Fibroblast of skin of left biceps (primary cell): ENCODE data around the gene NUTM2A.
"Not testable (repeated sequence)": the region's sequence is repeated elsewhere in the genome, so short reads cannot be mapped to it uniquely, and the experiment has no call there.

ENCODE experiments used
- DNase-seq, 2 experiments: peaks; one replicate each; pipeline ENCODE4 v3.0.0-alpha.2; 2013; ENCODE audit warnings: low read depth in 2 of 2

The NUTM2A gene, protein sequence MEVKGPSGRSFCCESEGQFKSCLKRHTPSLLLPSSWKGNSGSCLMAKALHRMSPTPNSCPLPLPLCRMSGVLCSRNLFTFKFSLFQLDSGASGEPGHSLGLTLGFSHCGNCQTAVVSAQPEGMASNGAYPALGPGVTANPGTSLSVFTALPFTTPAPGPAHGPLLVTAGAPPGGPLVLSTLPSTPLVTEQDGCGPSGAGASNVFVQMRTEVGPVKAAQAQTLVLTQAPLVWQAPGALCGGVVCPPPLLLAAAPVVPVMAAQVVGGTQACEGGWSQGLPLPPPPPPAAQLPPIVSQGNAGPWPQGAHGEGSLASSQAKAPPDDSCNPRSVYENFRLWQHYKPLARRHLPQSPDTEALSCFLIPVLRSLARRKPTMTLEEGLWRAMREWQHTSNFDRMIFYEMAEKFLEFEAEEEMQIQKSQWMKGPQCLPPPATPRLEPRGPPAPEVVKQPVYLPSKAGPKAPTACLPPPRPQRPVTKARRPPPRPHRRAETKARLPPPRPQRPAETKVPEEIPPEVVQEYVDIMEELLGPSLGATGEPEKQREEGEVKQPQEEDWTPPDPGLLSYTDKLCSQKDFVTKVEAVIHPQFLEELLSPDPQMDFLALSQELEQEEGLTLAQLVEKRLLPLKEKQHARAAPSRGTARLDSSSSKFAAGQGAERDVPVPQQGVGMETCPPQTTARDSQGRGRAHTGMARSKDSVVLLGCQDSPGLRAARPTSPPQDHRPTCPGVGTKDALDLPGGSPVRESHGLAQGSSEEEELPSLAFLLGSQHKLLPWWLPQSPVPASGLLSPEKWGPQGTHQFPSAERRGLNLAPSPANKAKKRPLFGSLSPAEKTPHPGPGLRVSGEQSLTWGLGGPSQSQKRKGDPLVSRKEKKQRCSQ

GRCh38 chr10:87225148-87225547 is at the start of gene NUTM2A:
TSS of gene NUTM2A (plus strand) at chr10:87225448. CDS start at chr10:87225831, 383 bp downstream.
- DNase-seq = not testable (repeated sequence)

- DNase-seq = not testable (repeated sequence)
Observed at GRCh38 chr10:87177587-87177986, 47.7 kb upstream of the NUTM2A start.

DNA sequence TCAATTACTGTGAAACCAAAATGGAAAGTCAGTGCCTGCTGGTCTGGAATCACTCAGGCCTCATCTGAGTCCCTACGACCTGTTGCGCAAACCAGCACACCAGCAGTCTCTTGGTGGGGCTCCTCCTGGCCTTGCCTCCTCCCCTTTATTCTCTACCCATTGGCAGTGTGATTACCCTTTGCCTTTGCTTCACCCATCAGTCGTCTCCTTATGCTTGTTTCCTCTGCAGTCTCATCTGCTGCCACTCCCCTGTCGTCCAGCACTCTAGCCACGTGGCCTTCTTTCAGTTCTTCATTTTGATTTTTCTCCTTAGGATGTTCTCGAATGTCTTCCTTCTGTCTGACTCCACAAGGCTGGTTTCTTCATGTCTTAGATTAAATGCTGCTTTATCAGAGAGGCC is 40.8 kb upstream of the NUTM2A start:
- not testable (repeated sequence) for DNase-seq

DNA sequence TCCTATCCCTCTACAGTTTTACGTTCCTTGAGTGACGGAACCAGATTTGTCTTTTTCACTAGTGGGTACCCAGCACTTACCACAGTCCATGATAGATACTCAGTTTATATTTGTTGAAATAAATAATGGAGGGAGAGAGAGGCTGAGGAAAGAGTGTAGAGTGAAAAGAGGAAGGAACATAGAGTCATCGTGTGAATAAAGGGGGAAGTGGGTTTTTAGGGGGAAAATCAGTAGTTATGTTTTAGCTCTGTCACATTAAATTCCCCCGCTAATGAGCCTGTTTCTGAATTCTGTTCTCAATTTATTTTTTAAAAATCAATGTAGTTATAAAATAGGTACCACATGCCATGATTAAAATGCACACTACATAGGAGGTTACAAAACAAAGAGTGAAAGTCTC is 39.2 kb upstream of the NUTM2A start:
- DNase-seq = not testable (repeated sequence)

- not testable (repeated sequence) for DNase-seq
Observed at GRCh38 chr10:87187573-87187972, 37.7 kb upstream of the NUTM2A start.

- not testable (repeated sequence) for DNase-seq
Observed at GRCh38 chr10:87191841-87192240, 33.4 kb upstream of the NUTM2A start.

DNA sequence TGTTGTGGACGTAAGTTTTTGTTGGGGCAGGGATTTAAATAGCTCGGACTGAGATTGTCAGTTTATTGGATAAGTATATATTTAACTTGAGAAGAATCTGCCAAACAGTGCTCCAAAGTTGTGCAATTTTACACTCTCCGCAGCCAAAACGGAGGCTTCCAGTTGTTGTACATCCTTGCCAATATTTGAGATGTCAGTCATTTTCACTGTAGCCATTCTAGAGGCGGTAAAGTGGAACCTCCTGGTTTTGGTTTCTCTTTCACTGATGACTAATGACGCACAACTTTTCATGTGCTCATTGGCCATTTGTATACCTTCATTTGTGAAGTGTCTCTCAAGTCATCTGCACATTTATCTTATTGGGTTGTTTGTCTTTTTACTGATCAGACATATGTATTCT is 24.3 kb upstream of the NUTM2A start:
- DNase-seq = not testable (repeated sequence)

DNA sequence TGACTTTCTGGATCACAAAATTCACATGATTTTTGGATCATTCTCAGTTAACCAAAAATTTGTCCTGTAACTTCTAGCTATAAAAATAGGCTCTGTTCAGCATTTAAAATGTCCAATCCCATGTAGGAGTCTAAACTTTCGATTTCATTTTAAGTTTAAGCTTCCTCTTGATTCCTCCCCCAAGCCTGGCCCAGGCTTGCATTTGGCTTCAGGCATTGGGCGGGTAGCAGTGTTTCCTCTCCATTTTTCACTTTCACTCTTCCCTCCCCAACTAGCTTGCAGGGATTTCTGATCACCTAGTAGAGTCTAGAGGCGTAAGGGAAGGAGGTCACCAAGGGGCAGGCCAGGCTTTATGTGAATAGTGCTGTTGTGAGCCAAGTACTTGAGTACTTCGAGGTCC is 20.4 kb upstream of the NUTM2A start:
- not testable (repeated sequence) for DNase-seq

DNA sequence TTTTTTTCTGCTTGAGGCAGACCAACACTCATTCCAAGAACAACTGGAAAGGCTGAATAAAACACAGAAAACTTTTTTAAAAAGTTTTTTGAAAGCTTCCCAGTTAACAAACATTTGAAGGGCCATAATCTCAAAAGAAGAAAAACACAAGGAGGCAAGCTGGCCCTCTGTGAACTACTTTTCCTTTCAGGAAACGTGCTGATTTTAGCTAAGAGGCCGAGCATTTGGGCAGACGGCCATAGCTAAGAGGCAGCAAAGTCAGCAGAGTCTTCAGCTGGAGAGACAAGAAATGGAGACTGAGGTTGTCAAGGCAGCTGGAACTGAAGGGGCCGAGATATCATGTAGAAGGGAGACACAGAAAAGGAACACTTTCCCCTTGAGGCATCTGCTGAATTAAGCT is 18.3 kb upstream of the NUTM2A start:
- not testable (repeated sequence) for DNase-seq

DNA sequence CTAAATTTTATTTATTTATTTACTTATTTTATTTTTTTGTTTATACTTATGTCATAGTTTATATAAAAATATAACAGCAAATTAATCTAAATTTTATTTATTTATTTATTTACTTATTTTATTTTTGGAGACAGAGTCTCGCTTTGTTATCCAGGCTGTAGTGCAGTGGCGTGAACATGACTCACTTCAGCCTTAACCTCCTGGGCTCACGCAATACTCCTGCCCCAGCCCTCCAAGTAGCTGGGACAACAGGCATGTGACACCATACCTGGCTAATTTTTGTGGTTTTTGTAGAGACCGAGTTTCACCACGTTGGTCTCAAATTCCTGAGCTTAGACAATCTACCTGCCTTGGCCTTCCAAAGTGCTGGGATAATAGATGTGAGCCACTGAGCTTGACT is 14.9 kb upstream of the NUTM2A start:
- not testable (repeated sequence) for DNase-seq

DNA sequence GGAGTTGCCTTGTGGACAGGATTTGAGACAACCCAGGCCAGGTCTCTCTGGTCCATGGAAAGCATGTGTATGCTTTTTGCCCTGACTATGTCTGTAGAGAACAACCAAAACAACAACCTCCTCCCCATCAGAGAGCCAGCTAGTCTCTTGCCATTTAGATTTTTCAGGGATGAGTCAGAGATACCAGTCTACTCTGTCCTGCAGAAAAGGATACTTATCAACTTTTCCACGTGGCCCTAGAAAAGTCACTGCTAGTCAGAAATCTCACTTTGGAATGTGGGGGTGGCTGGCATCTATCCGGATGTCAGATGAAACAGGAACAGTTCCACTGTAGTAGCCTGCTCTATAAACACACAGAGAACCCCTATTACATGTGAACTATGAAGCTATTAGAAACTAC is 13.4 kb upstream of the NUTM2A start:
- DNase-seq = not testable (repeated sequence)

DNA sequence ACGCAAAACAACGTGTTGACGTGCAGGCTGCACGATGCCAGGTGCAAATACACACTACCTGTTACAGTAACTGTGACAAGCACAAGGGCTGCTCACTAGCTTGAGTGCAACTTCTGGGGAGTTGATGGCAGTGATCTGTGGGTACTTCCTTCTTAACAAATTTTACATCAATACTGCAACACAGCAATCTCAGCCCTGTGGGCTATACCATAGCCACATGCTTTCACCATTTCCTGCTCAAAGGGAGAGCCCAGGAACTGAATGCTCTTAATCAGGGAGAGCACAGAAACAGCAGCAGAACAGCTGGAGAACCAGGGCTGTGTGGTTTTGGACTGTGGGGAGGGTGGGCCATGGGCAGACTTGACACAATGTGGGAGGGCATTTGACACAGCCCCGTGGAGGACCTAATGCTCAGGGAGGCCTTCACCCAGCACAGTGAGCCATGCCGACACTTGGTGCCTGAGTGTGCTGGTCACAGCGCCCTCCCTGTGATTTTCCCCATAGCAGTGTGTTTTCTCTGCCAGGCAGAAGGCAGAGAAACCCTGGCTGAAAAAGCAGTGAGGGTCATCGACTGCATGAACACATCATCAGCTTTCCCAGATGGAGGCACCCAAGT is 12.0 kb upstream of the NUTM2A start:
- DNase-seq = not testable (repeated sequence)

- not testable (repeated sequence) for DNase-seq
Observed at GRCh38 chr10:87213806-87214205, 11.4 kb upstream of the NUTM2A start.

- DNase-seq = not testable (repeated sequence)
Observed at GRCh38 chr10:87216120-87216519, 9.1 kb upstream of the NUTM2A start.

- DNase-seq = not testable (repeated sequence)
Observed at GRCh38 chr10:87219370-87219769, 5.9 kb upstream of the NUTM2A start.

DNA sequence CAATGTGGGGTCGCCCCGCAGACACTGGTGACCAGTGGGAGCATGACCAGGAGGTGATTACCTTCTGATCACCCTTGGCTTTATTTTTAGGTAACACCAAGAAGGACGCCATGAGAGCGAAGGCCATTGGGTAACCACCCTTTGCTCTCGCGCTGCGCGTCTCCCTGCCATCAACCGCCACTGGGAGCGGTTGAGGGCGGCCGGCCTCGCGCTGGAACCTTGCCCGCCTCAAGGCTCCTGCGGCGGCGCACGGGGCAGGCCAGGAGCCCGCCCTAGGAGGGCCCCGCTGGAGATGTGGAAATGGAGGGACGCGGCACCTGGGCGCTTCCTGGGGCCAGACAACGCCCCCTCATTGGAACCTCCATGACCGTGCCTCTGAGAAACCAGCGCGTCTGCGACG is 2.5 kb upstream of the NUTM2A start:
- DNase-seq = not testable (repeated sequence)

- not testable (repeated sequence) for DNase-seq
Observed at GRCh38 chr10:87228247-87228646, 3.0 kb downstream of the NUTM2A start.

DNA sequence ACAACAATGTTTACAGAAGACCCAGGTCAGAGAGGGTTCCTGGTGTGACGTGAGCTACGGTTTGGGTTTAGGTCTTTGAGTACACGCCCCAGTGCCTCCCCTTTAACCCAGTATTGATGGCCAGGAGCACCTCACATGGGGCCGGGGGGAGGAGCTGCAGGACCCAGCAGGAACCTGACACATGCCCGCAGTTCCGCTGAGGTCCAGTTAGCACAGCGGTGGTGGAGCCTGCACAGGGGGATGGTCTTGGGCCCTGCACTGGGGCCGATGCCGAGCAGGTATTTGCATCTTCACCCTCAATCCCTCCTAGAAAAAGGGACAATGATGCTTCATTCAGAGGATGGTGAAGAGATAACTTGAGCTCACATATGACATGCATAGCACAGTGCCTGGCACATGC is 4.0 kb downstream of the NUTM2A start:
- not testable (repeated sequence) for DNase-seq

- DNase-seq = not testable (repeated sequence)
Observed at GRCh38 chr10:87234854-87235253, 9.6 kb downstream of the NUTM2A start.

DNA sequence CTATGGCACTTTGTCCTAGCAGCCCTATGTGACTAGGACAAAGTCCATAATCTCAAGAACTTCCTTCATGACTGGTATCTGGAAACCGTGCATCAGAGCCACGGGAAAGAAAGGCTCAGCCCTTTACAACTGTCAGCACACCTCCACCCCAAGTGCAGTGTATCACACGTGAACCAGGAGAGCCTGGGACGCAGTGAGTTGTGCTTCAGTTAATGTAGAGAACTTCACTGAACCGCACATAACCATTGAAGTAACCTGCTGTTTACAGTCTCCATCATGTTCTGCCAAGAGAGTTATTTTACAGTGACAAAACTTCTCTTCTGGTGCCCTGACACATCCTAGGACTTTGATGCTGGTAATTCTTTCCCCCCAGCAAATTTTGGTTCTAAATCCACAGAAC is 12.0 kb downstream of the NUTM2A start:
- not testable (repeated sequence) for DNase-seq

- not testable (repeated sequence) for DNase-seq
Observed at GRCh38 chr10:87239346-87239808, 14.1 kb downstream of the NUTM2A start.

DNA sequence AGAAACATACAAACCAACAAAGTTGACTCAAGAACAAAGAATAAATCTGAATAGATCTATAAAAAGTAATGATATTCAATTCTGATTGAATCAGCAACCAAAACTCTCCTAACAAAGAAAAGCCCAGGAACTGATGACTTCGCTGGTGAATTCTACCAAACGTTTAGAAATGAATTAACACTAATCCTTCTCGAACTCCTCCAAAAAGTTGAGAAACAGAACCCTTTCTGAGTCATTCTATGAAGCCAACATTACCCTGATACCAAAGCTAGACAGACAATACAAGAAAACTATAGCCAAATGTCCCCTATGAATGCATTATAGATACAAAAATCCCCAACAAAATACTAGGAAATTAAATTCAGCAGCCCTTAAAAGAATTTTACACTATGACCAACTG is 16.9 kb downstream of the NUTM2A start:
- DNase-seq = not testable (repeated sequence)
